Neuronal stem cell (in vitro differentiated cells): ENCODE results near the gene SMC4.

ENCODE experiments used
- DNase-seq: peaks from one replicate; pipeline ENCODE4 v3.0.0-alpha.2; 2013; ENCODE audit warnings: low spot score
- H2AFZ ChIP-seq: one replicate; pipeline ENCODE4 v1.6.1; 2013; ENCODE audit warnings: mild to moderate bottlenecking, low read length, inconsistent platforms
- H2AK5ac ChIP-seq: 2 replicates; pipeline ENCODE4 v1.6.1; 2013; ENCODE audit warnings: low read depth, mild to moderate bottlenecking, inconsistent platforms, low read length, moderate library complexity, mixed read lengths
- H2BK120ac ChIP-seq: 2 replicates; pipeline ENCODE4 v1.6.1; 2013; ENCODE audit warnings: low read depth, mild to moderate bottlenecking, inconsistent platforms, low read length, moderate library complexity, mixed read lengths
- H2BK12ac ChIP-seq: one replicate; pipeline ENCODE4 v1.6.1; 2013; ENCODE audit warnings: low read length, inconsistent platforms
- H2BK15ac ChIP-seq: 2 replicates; pipeline ENCODE4 v1.6.1; 2013; ENCODE audit warnings: mild to moderate bottlenecking, low read length, inconsistent platforms, mixed read lengths
- H2BK5ac ChIP-seq: one replicate; pipeline ENCODE4 v1.6.1; 2013; ENCODE audit warnings: inconsistent platforms, mild to moderate bottlenecking, low read length, moderate library complexity
- H3K14ac ChIP-seq: one replicate; pipeline ENCODE4 v1.6.1; 2013; ENCODE audit warnings: low read length, inconsistent platforms
- H3K18ac ChIP-seq: 2 replicates; pipeline ENCODE4 v1.6.1; 2013; ENCODE audit warnings: low read length, inconsistent platforms
- H3K23ac ChIP-seq: 2 replicates; pipeline ENCODE4 v1.6.1; 2013; ENCODE audit warnings: low read depth, mild to moderate bottlenecking, mixed read lengths, low read length, inconsistent platforms; ENCODE audit not compliant: poor library complexity
- H3K27ac ChIP-seq: replicated peaks from 3 replicates; pipeline ENCODE4 v1.5.1; 2013; ENCODE audit warnings: low read length, inconsistent platforms
- H3K27me3 ChIP-seq, 3 experiments: 2 replicates each; pipeline ENCODE4 v1.6.1; 2013; ENCODE audit warnings: low read length in 3 of 3, mild to moderate bottlenecking in 2 of 3, inconsistent platforms in 1 of 3, low read depth in 1 of 3, mixed read lengths in 1 of 3, moderate library complexity in 1 of 3; ENCODE audit not compliant: control insufficient read depth in 3 of 3, insufficient read depth in 3 of 3
- H3K36me3 ChIP-seq, 2 donors: replicated peaks in 1 of 2; 2 replicates each; pipeline ENCODE4 v1.6.1; 2013; ENCODE audit warnings: low read length in 2 of 2; ENCODE audit not compliant: control insufficient read depth in 2 of 2, insufficient read depth in 2 of 2
- H3K4ac ChIP-seq: 2 replicates; pipeline ENCODE4 v1.6.1; 2013; ENCODE audit warnings: inconsistent platforms, mild to moderate bottlenecking, low read length, moderate library complexity
- H3K4me1 ChIP-seq, 2 donors: 1 replicate in 1 of 2; 2 replicates in 1 of 2; pipeline ENCODE4 v1.6.1; 2013; ENCODE audit warnings: low read length in 2 of 2, low read depth in 1 of 2; ENCODE audit not compliant: control insufficient read depth in 2 of 2, insufficient read depth in 1 of 2
- H3K4me2 ChIP-seq: one replicate; pipeline ENCODE4 v1.6.1; 2013; ENCODE audit warnings: mild to moderate bottlenecking, low read length, inconsistent platforms; ENCODE audit not compliant: insufficient read depth, poor library complexity, severe bottlenecking
- H3K4me3 ChIP-seq, 2 donors: 2 replicates each; pipeline ENCODE4 v1.5.1; 2013; ENCODE audit warnings: low read length in 2 of 2, mild to moderate bottlenecking in 2 of 2, inconsistent platforms in 1 of 2, moderate library complexity in 1 of 2
- H3K79me1 ChIP-seq: one replicate; pipeline ENCODE4 v1.6.1; 2013; ENCODE audit warnings: low read depth, mild to moderate bottlenecking, inconsistent platforms, low read length, moderate library complexity
- H3K9ac ChIP-seq: one replicate; pipeline ENCODE4 v1.6.1; 2013; ENCODE audit warnings: mild to moderate bottlenecking, low read depth, low read length, inconsistent platforms; ENCODE audit not compliant: poor library complexity
- H3K9me3 ChIP-seq, 2 donors: replicated peaks in 1 of 2; 2 replicates each; pipeline versions ENCODE3 to v1.6.1; 2013; ENCODE audit warnings: low read length in 2 of 2, mild to moderate bottlenecking in 2 of 2, inconsistent platforms in 1 of 2, low read depth in 1 of 2, mixed read lengths in 1 of 2, moderate library complexity in 1 of 2; ENCODE audit not compliant: control insufficient read depth in 2 of 2, insufficient read depth in 1 of 2
- H4K8ac ChIP-seq: one replicate; pipeline ENCODE4 v1.6.1; 2013; ENCODE audit warnings: low read depth, mild to moderate bottlenecking, inconsistent platforms, low read length, moderate library complexity
- H4K91ac ChIP-seq: one replicate; pipeline ENCODE4 v1.6.1; 2013; ENCODE audit warnings: low read length, low read depth, mild to moderate bottlenecking, inconsistent platforms; ENCODE audit not compliant: poor library complexity
- WGBS, 2 donors: extraction: QIAGEN DNeasy Blood & Tissue Kit; methylation state at CpG; one replicate each; pipeline ENCODE4 v1.1.7; 2013; ENCODE audit warnings: missing lambda C conversion rate in 2 of 2, mixed read lengths in 1 of 2; ENCODE audit not compliant: insufficient read length in 2 of 2, insufficient replicate concordance in 1 of 2; ENCODE audit errors: extremely low coverage in 2 of 2; 5-methylcytosine and 5-hydroxymethylcytosine counted together

The SMC4 gene

DNA sequence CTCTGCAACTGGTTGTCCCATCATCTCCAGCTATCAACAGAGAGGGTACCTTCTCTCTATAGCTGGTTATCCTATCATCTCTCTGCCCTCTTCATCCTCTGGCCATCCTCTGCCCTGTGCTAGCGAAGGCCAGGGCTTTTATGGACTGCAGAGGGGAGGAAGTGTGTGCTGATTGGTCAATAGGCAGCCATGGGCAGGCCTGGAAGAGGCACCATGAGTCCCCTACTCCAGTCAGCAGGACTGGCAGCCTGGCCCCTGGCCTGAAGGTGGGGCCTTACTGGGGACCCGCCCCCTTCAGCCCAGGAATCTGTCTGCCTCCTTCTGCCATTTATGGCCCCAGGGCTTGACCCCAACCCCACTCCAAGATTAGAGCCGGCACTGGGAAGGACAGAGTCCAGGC is 60.6 kb downstream of the SMC4 start:
- Histone ChIP-seq H3K23ac (no peak overlapping the region), H2BK12ac (no peak overlapping the region), H2BK5ac (no peak overlapping the region), H2BK15ac (peak overlapping the region; percentile 9), H3K4me2 (no peak overlapping the region), H4K8ac (no peak overlapping the region), H3K36me3 (no peaks in the 10 kb centered on the region), H3K79me1 (no peaks in the 10 kb centered on the region), H3K4me1 (no peaks in the 10 kb centered on the region), H4K91ac (no peak overlapping the region), H3K4ac (no peak overlapping the region), H3K27me3 (no peaks in the 10 kb centered on the region), H3K18ac (peak overlapping the region; percentile 69), H3K9ac (no peak overlapping the region), H3K4me3 (no peak overlapping the region), H2AFZ (no peak overlapping the region), H3K14ac (no peak overlapping the region), H3K9me3 (peaks cover 2 to 3% of the 10 kb centered on the region in 2 donors), H2AK5ac (peak overlapping the region; percentile 47), H3K27ac (no peak overlapping the region), H2BK120ac (no peak overlapping the region)
- WGBS, 2 donors: no CpG with 5 or more reads among the region's 3 CpGs
- DNase-seq: no peak

GRCh38 chr3:160464321-160464720 is 64.9 kb downstream of the SMC4 start:
- no peak overlapping the region for H3K18ac ChIP-seq
- no peak overlapping the region for H3K4me2 ChIP-seq
- H4K91ac ChIP-seq: no peak overlapping the region
- H3K9ac ChIP-seq: no peak overlapping the region
- H3K27me3 ChIP-seq: peaks cover 0 to 5% (median 0%) of the 10 kb centered on the region in 3 experiments
- no peak overlapping the region for H2BK120ac ChIP-seq
- H3K4me3 ChIP-seq: no peak overlapping the region
- H2AK5ac ChIP-seq: no peak overlapping the region
- DNase-seq: no peak
- H3K4me1 ChIP-seq: no peaks in the 10 kb centered on the region
- H2BK5ac ChIP-seq: no peak overlapping the region
- WGBS, 2 donors: no CpG with 5 or more reads among the region's 2 CpGs
- no peak overlapping the region for H4K8ac ChIP-seq
- peaks cover 3 to 4% of the 10 kb centered on the region in 2 donors for H3K9me3 ChIP-seq
- H2BK15ac ChIP-seq: no peak overlapping the region
- H2BK12ac ChIP-seq: no peak overlapping the region
- no peaks in the 10 kb centered on the region for H3K36me3 ChIP-seq
- H3K27ac ChIP-seq: no peak overlapping the region
- no peak overlapping the region for H3K4ac ChIP-seq
- H3K79me1 ChIP-seq: no peaks in the 10 kb centered on the region
- no peak overlapping the region for H3K14ac ChIP-seq
- no peak overlapping the region for H3K23ac ChIP-seq
- no peak overlapping the region for H2AFZ ChIP-seq

GRCh38 chr3:160464971-160465370 is 65.5 kb downstream of the SMC4 start:
- no peak overlapping the region for H3K18ac ChIP-seq
- no peak overlapping the region for H2BK12ac ChIP-seq
- H2BK5ac ChIP-seq: no peak overlapping the region
- H3K79me1 ChIP-seq: no peaks in the 10 kb centered on the region
- no peak overlapping the region for H2BK15ac ChIP-seq
- H3K4me2 ChIP-seq: no peak overlapping the region
- no peak overlapping the region for H3K23ac ChIP-seq
- H4K8ac ChIP-seq: no peak overlapping the region
- H3K14ac ChIP-seq: no peak overlapping the region
- H4K91ac ChIP-seq: no peak overlapping the region
- H3K4me1 ChIP-seq: no peaks in the 10 kb centered on the region
- DNase-seq: no peak
- H3K36me3 ChIP-seq: no peaks in the 10 kb centered on the region
- H3K27me3 ChIP-seq: peaks cover 0 to 5% (median 0%) of the 10 kb centered on the region in 3 experiments
- H2AFZ ChIP-seq: no peak overlapping the region
- no CpG with 5 or more reads among the region's 1 CpG for WGBS, 2 donors
- H3K4ac ChIP-seq: no peak overlapping the region
- H3K9ac ChIP-seq: no peak overlapping the region
- peaks cover 3 to 4% of the 10 kb centered on the region in 2 donors for H3K9me3 ChIP-seq
- H3K4me3 ChIP-seq: no peak overlapping the region
- no peak overlapping the region for H2AK5ac ChIP-seq
- H3K27ac ChIP-seq: no peak overlapping the region
- H2BK120ac ChIP-seq: no peak overlapping the region

GRCh38 chr3:160470181-160470580 is 70.7 kb downstream of the SMC4 start:
- no peak overlapping the region for H2BK120ac ChIP-seq
- H2AFZ ChIP-seq: no peak overlapping the region
- H3K23ac ChIP-seq: no peak overlapping the region
- no peak overlapping the region for H3K27ac ChIP-seq
- H3K4me2 ChIP-seq: no peak overlapping the region
- H3K4me3 ChIP-seq: no peak overlapping the region
- no peaks in the 10 kb centered on the region for H3K36me3 ChIP-seq
- H3K9ac ChIP-seq: no peak overlapping the region
- no peak overlapping the region for H3K4ac ChIP-seq
- no peak overlapping the region for H3K18ac ChIP-seq
- no peak overlapping the region for H3K14ac ChIP-seq
- H3K79me1 ChIP-seq: no peaks in the 10 kb centered on the region
- no CpG with 5 or more reads among the region's 5 CpGs for WGBS, 2 donors
- DNase-seq: no peak
- no peak overlapping the region for H2BK12ac ChIP-seq
- no peak overlapping the region for H2BK15ac ChIP-seq
- H3K27me3 ChIP-seq: peaks cover 0 to 5% (median 0%) of the 10 kb centered on the region in 3 experiments
- H3K4me1 ChIP-seq: no peaks in the 10 kb centered on the region
- no peak overlapping the region for H4K91ac ChIP-seq
- no peak overlapping the region for H2BK5ac ChIP-seq
- H4K8ac ChIP-seq: peak overlapping the region; percentile 9
- no peak overlapping the region for H2AK5ac ChIP-seq
- peaks cover 9 to 10% of the 10 kb centered on the region in 2 donors for H3K9me3 ChIP-seq
